ENCODE data around the gene AGAP3. TPM values are rescaled to one million over a fixed set of nuclear protein-coding genes. Genes with fewer than 3 reads are reported as not detected.
A peak's percentile ranks its signal among the peaks of the same experiment; 100 is the strongest.

AGAP3 gene
- total RNA-seq, 1 experiment from 2014 or later: 70.2 TPM

- ChIA-PET CTCF (interaction anchor here (0.7 to 1.2 kb wide), 2 partner anchors 55 to 121 kb away, joined by 3 read pairs; partner anchors contain the start of gene ABCB8), POLR2A (interaction anchor here (2.0 kb wide), 1 partner anchor 20 kb away, joined by 21 read pairs; no protein-coding TSS in a partner anchor)
- no TSS peak for BruUV-seq (replicated peaks)
- H3K4me1 Mint-ChIP-seq (ENCODE audit: low read depth, unreplicated experiment): peaks cover 13% of the 10 kb centered on the region
- TF ChIP-seq CTCF (IDR thresholded peaks at IDR 0.05; ENCODE audit: insufficient read depth in 1 of 2, low read depth in 1 of 2, low read length in 1 of 2, severe bottlenecking in 1 of 2, unreplicated experiment in 1 of 2): no peak
- H3K27me3 ChIP-seq (replicated peaks; ENCODE audit: control insufficient read depth, insufficient read depth, low read length): no peaks in the 10 kb centered on the region
- H3K36me3 Mint-ChIP-seq (ENCODE audit: insufficient read depth, unreplicated experiment): peaks cover 35% of the 10 kb centered on the region
- intact Hi-C loops (cut with micrococcal nuclease; ENCODE audit: unreplicated experiment): loop anchor here (2.0 kb wide), 1 partner anchor 54 kb away; the partner anchor contains the start of gene ABCB8
- H3K27me3 Mint-ChIP-seq (ENCODE audit: insufficient read depth, unreplicated experiment): no peaks in the 10 kb centered on the region
- H3K27ac Mint-ChIP-seq (ENCODE audit: unreplicated experiment): peak within 1 kb of the TSS; percentile 87
- no peaks in the 10 kb centered on the region for H3K9me3 ChIP-seq
- H3K9me3 Mint-ChIP-seq (ENCODE audit: unreplicated experiment): no peaks in the 10 kb centered on the region
- H3K4me3 ChIP-seq (ENCODE audit: low read depth, low read length): peak within 1 kb of the TSS; percentile 98
- peaks cover 27% of the 10 kb centered on the region for H3K4me1 ChIP-seq
- peak within 1 kb of the TSS; percentile 93 for H3K4me3 Mint-ChIP-seq (ENCODE audit: unreplicated experiment)
- peak; percentile 82 for DNase-seq
- H3K36me3 ChIP-seq (ENCODE audit: control insufficient read depth, insufficient read depth, low read length): no peaks in the 10 kb centered on the region
Observed at GRCh38 chr7:151083071-151083823, 3.0 kb upstream of the AGAP3 start, which contains the start of gene TMUB1. TMUB1 (minus strand) TSS chr7:151083493; CDS start chr7:151082563, 930 bp downstream.

GRCh38 chr7:151083824-151084160 lies 2.5 kb upstream of the AGAP3 start:
- Histone ChIP-seq H3K9me3 (no peaks in the 10 kb centered on the region), H3K4me1 (peaks cover 30% of the 10 kb centered on the region), H3K27me3 (replicated peaks; ENCODE audit: control insufficient read depth, insufficient read depth, low read length) (no peaks in the 10 kb centered on the region), H3K36me3 (ENCODE audit: control insufficient read depth, insufficient read depth, low read length) (no peaks in the 10 kb centered on the region), H3K4me3 (ENCODE audit: low read depth, low read length) (peak overlapping the region; percentile 98)
- no peak overlapping the region for H3K27ac Mint-ChIP-seq (ENCODE audit: unreplicated experiment)
- H3K36me3 Mint-ChIP-seq (ENCODE audit: insufficient read depth, unreplicated experiment): peaks cover 34% of the 10 kb centered on the region
- H3K4me3 Mint-ChIP-seq (ENCODE audit: unreplicated experiment): peak overlapping the region; percentile 93
- H3K27me3 Mint-ChIP-seq (ENCODE audit: insufficient read depth, unreplicated experiment): no peaks in the 10 kb centered on the region
- no peak for TF ChIP-seq CTCF (IDR thresholded peaks at IDR 0.05; ENCODE audit: insufficient read depth in 1 of 2, low read depth in 1 of 2, low read length in 1 of 2, severe bottlenecking in 1 of 2, unreplicated experiment in 1 of 2)
- ChIA-PET CTCF (interaction anchor here (1.2 kb wide), 1 partner anchor 55 kb away, joined by 3 read pairs; the partner anchor contains the start of gene ABCB8), POLR2A (interaction anchor here (2.0 kb wide), 1 partner anchor 21 kb away, joined by 21 read pairs; no protein-coding TSS in a partner anchor)
- no peaks in the 10 kb centered on the region for H3K9me3 Mint-ChIP-seq (ENCODE audit: unreplicated experiment)
- intact Hi-C loops (cut with micrococcal nuclease; ENCODE audit: unreplicated experiment): loop anchor here (2.0 kb wide), 1 partner anchor 55 kb away; the partner anchor contains the start of gene ABCB8
- BruUV-seq (replicated peaks): no TSS peak
- DNase-seq: no peak
- H3K4me1 Mint-ChIP-seq (ENCODE audit: low read depth, unreplicated experiment): peaks cover 15% of the 10 kb centered on the region

- H3K4me1 ChIP-seq: peaks cover 30% of the 10 kb centered on the region
- peak overlapping the region; percentile 93 for H3K4me3 Mint-ChIP-seq (ENCODE audit: unreplicated experiment)
- H3K27ac Mint-ChIP-seq (ENCODE audit: unreplicated experiment): peak overlapping the region; percentile 88
- POLR2A ChIA-PET: interaction anchor here (1.2 kb wide), 1 partner anchor 57 kb away, joined by 5 read pairs; the partner anchor contains the start of gene ABCB8
- H3K9me3 Mint-ChIP-seq (ENCODE audit: unreplicated experiment): no peaks in the 10 kb centered on the region
- BruUV-seq (replicated peaks): no TSS peak
- no peaks in the 10 kb centered on the region; the same call in none of the 2 replicates for H3K36me3 ChIP-seq (ENCODE audit: control insufficient read depth, insufficient read depth, low read length)
- no peaks in the 10 kb centered on the region for H3K27me3 Mint-ChIP-seq (ENCODE audit: insufficient read depth, unreplicated experiment)
- no peak for DNase-seq
- H3K4me3 ChIP-seq (ENCODE audit: low read depth, low read length): peak overlapping the region; percentile 75
- CTCF ChIA-PET: interaction anchor here (0.6 to 1.4 kb wide), 5 partner anchors 23 to 332 kb away, joined by 3 to 6 read pairs (median 3); no protein-coding TSS in a partner anchor
- H3K27me3 ChIP-seq (replicated peaks; ENCODE audit: control insufficient read depth, insufficient read depth, low read length): no peaks in the 10 kb centered on the region
- H3K9me3 ChIP-seq: no peaks in the 10 kb centered on the region
- H3K4me1 Mint-ChIP-seq (ENCODE audit: low read depth, unreplicated experiment): peaks cover 28% of the 10 kb centered on the region
- peaks cover 34% of the 10 kb centered on the region for H3K36me3 Mint-ChIP-seq (ENCODE audit: insufficient read depth, unreplicated experiment)
- intact Hi-C loops (cut with micrococcal nuclease; ENCODE audit: unreplicated experiment): no loop called here
- no peak for TF ChIP-seq CTCF (IDR thresholded peaks at IDR 0.05; ENCODE audit: insufficient read depth in 1 of 2, low read depth in 1 of 2, low read length in 1 of 2, severe bottlenecking in 1 of 2, unreplicated experiment in 1 of 2)
Observed at GRCh38 chr7:151085329-151085690, 965 bp upstream of the AGAP3 start.

Measured in Caco-2 (cell line).